Natural killer cell (primary cell): Measurements from ENCODE around the gene PRR20D. TPM values are rescaled to one million over a fixed set of nuclear protein-coding genes. Genes with fewer than 3 reads are reported as not detected.
"Not testable (repeated sequence)": the region's sequence is repeated elsewhere in the genome, so short reads cannot be mapped to it uniquely, and the experiment has no call there.

ENCODE experiments used
- ATAC-seq, 3 donors: fragments of 150-1000 bp in 2 of 3; fragments of 200-7000 bp in 1 of 3; cut with Tn5 transposase; 1 replicate in 1 of 3; 2 replicates in 2 of 3; pipeline ENCODE4 v1.10.0; 2021; ENCODE audit warnings: mild to moderate bottlenecking in 2 of 3, moderate library complexity in 2 of 3
- DNase-seq, 2 donors: peaks; one replicate each; pipeline versions ENCODE4 v3.0.0 to v3.0.0-alpha.2; 2013 to 2021; ENCODE audit warnings: mixed read lengths in 1 of 2
- H3K27ac ChIP-seq: one replicate; pipeline ENCODE4 v1.5.1; 2013; ENCODE audit warnings: mild to moderate bottlenecking, low read length
- H3K27me3 ChIP-seq: one replicate; pipeline ENCODE4 v1.6.1; 2013; ENCODE audit warnings: low read length; ENCODE audit not compliant: control insufficient read depth, insufficient read depth
- H3K36me3 ChIP-seq: one replicate; pipeline ENCODE4 v1.6.1; 2013; ENCODE audit warnings: low read length; ENCODE audit not compliant: control insufficient read depth, insufficient read depth
- H3K4me1 ChIP-seq: one replicate; pipeline ENCODE4 v1.6.1; 2013; ENCODE audit warnings: low read length; ENCODE audit not compliant: control insufficient read depth, insufficient read depth
- H3K4me3 ChIP-seq: one replicate; pipeline ENCODE4 v1.5.1; 2013; ENCODE audit warnings: low read length
- H3K9me3 ChIP-seq: one replicate; pipeline ENCODE4 v1.6.1; 2013; ENCODE audit warnings: low read length; ENCODE audit not compliant: control insufficient read depth, insufficient read depth
- H3K27ac Mint-ChIP-seq, 2 donors: one replicate each; pipeline ENCODE4 v1.8.0; 2022; ENCODE audit warnings: mild to moderate bottlenecking in 2 of 2, mixed read lengths in 2 of 2, moderate library complexity in 1 of 2
- H3K27me3 Mint-ChIP-seq, 2 donors: one replicate each; pipeline ENCODE4 v1.8.0; 2022; ENCODE audit warnings: low read depth in 2 of 2, mixed read lengths in 2 of 2
- H3K36me3 Mint-ChIP-seq: one replicate; pipeline ENCODE4 v1.8.0; 2022; ENCODE audit warnings: mixed read lengths
- H3K4me1 Mint-ChIP-seq, 2 donors: one replicate each; pipeline ENCODE4 v1.8.0; 2022; ENCODE audit warnings: mixed read lengths in 2 of 2
- H3K4me3 Mint-ChIP-seq: one replicate; pipeline ENCODE4 v1.8.0; 2022; ENCODE audit warnings: mild to moderate bottlenecking, moderate library complexity, mixed read lengths
- H3K9me3 Mint-ChIP-seq, 2 donors: one replicate each; pipeline ENCODE4 v1.8.0; 2022; ENCODE audit warnings: mixed read lengths in 2 of 2
- CTCF ChIP-seq: fragments of 200-600 bp; IDR thresholded peaks from one replicate; pipeline ENCODE4 v1.8.0; 2022; ENCODE audit warnings: antibody characterized with exemption
- WGBS: methylation state at CpG from one replicate; pipeline ENCODE4 v1.1.7; 2013; ENCODE audit warnings: missing lambda C conversion rate; ENCODE audit not compliant: insufficient coverage; 5-methylcytosine and 5-hydroxymethylcytosine counted together
- intact Hi-C: fragments of 100-400 bp; cut with micrococcal nuclease; formaldehyde crosslinking; loops from one replicate; pipeline ENCODE4 v1.14.2; 2022
- total RNA-seq, 4 donors: library from RNA; stranded (reverse); fragments of 120-200 nt in 1 of 4; gene quantifications; one replicate each; pipeline versions ENCODE4 v1.2.3 to v1.2.4, GENCODE V29; 2013 to 2022

Gene PRR20D
- total RNA-seq, 3 donors from 2014 or later (not counting 1 experiment from before 2014, with no cell fraction given), result not detected

DNA sequence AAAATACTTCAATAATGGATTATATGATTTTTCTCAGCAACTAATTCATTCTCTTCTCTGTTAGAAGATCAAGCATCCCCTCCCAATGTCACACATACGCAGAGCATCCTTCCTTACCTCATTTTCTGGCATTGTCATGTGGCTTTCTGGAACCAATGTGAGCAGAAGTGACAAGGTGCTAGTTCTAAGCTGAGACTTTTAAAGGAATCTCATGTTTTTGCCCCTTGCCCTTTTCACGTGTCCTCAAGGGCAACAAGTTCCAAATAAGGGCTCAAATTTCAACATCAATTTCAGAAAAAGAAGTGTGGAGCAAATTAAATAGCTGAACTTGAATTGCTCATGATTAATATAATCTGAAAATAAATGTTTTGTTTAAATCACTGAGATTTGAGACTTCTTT is 24.3 kb upstream of the PRR20D start:
- ATAC-seq, result no peak
- Histone ChIP-seq H3K4me1 (no peaks in the 10 kb centered on the region), H3K27ac (no peak overlapping the region), H3K27me3 (no peaks in the 10 kb centered on the region), H3K9me3 (no peaks in the 10 kb centered on the region), H3K36me3 (no peaks in the 10 kb centered on the region), H3K4me3 (no peak overlapping the region)
- TF ChIP-seq CTCF, result no peak
- Mint-ChIP-seq H3K4me1 (no peaks in the 10 kb centered on the region), H3K36me3 (no peaks in the 10 kb centered on the region), H3K27ac (no peak overlapping the region), H3K4me3 (no peak overlapping the region), H3K27me3 (no peaks in the 10 kb centered on the region), H3K9me3 (peaks cover 9 to 17% of the 10 kb centered on the region in 2 donors)
- WGBS, result 87% methylated on average over 2 of the region's 2 CpGs
- intact Hi-C loops, result no loop called here
- DNase-seq, result no peak

- intact Hi-C loops, result no loop called here
- WGBS, result 94% methylated on average over 2 of the region's 4 CpGs
- H3K9me3 ChIP-seq, result no peaks in the 10 kb centered on the region
- Mint-ChIP-seq H3K4me1 (no peaks in the 10 kb centered on the region), H3K27me3 (no peaks in the 10 kb centered on the region), H3K4me3 (no peak overlapping the region), H3K27ac (no peak overlapping the region), H3K36me3 (no peaks in the 10 kb centered on the region), H3K9me3 (peaks cover 9 to 12% of the 10 kb centered on the region in 2 donors)
- no peak overlapping the region for H3K4me3 ChIP-seq
- H3K36me3 ChIP-seq, result no peaks in the 10 kb centered on the region
- no peak for TF ChIP-seq CTCF
- H3K27ac ChIP-seq, result no peak overlapping the region
- H3K4me1 ChIP-seq, result no peaks in the 10 kb centered on the region
- no peaks in the 10 kb centered on the region for H3K27me3 ChIP-seq
- DNase-seq (no peak), ATAC-seq (no peak)
Observed at GRCh38 chr13:57137585-57137984, 22.8 kb upstream of the PRR20D start.

DNA sequence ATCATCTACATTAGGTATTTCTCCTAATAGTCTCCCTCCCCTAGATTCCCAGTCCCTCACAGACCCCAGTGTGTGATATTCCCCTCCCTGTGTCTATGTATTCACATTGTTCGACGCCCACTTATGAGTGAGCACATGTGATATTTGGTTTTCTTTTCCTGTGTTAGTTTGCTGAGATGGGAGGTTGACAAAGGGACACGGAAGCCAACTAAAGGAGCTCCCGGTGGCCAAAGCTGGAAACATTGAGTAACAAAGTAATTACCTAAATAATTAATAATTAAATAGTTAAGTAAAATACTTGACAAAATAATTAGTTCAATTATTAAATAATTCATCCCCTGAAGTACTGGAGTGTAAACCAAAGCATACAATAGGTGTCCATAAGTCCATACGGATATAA is 21.4 kb upstream of the PRR20D start:
- H3K36me3 ChIP-seq, result no peaks in the 10 kb centered on the region
- ATAC-seq (no peak), DNase-seq (no peak)
- H3K27ac Mint-ChIP-seq, result no peak overlapping the region
- no peaks in the 10 kb centered on the region for H3K27me3 Mint-ChIP-seq
- no peak for TF ChIP-seq CTCF
- WGBS, result 94% methylated on average over 2 of the region's 5 CpGs
- no peaks in the 10 kb centered on the region for H3K36me3 Mint-ChIP-seq
- H3K4me3 Mint-ChIP-seq, result no peak overlapping the region
- intact Hi-C loops, result no loop called here
- H3K27me3 ChIP-seq, result no peaks in the 10 kb centered on the region
- H3K4me1 Mint-ChIP-seq, result no peaks in the 10 kb centered on the region
- no peaks in the 10 kb centered on the region for H3K9me3 ChIP-seq
- no peak overlapping the region for H3K4me3 ChIP-seq
- peaks cover 5 to 9% of the 10 kb centered on the region in 2 donors for H3K9me3 Mint-ChIP-seq
- no peak overlapping the region for H3K27ac ChIP-seq
- no peaks in the 10 kb centered on the region for H3K4me1 ChIP-seq

- H3K27ac Mint-ChIP-seq, H3K27me3 Mint-ChIP-seq, H3K9me3 Mint-ChIP-seq, H3K27me3 ChIP-seq, H3K4me1 Mint-ChIP-seq, ATAC-seq, H3K27ac ChIP-seq, intact Hi-C loops, H3K4me1 ChIP-seq, H3K36me3 ChIP-seq, H3K36me3 Mint-ChIP-seq, DNase-seq, H3K4me3 ChIP-seq, H3K4me3 Mint-ChIP-seq, H3K9me3 ChIP-seq: not testable (repeated sequence)
- WGBS, result no CpG with 5 or more reads among the region's 18 CpGs
Observed at GRCh38 chr13:57139781-57140180, 20.7 kb upstream of the PRR20D start.

GRCh38 chr13:57140235-57140968 is 20.0 kb upstream of the PRR20D start, which contains the start of gene PRR20A:
Gene PRR20A, plus strand, starts transcription at chr13:57140918. Its CDS starts 387 bp downstream, at chr13:57141305.
- H3K27ac Mint-ChIP-seq, H3K27ac ChIP-seq, intact Hi-C loops, H3K9me3 Mint-ChIP-seq, H3K27me3 ChIP-seq, H3K4me3 Mint-ChIP-seq, ATAC-seq, H3K4me3 ChIP-seq, H3K36me3 ChIP-seq, H3K4me1 Mint-ChIP-seq, H3K27me3 Mint-ChIP-seq, H3K36me3 Mint-ChIP-seq, DNase-seq, H3K9me3 ChIP-seq, H3K4me1 ChIP-seq: not testable (repeated sequence)
- WGBS, result 92% methylated on average over 11 of the region's 34 CpGs

GRCh38 chr13:57147188-57147587 is 13.2 kb upstream of the PRR20D start, which contains the start of gene PRR20B:
Gene PRR20B, plus strand, starts transcription at chr13:57147488. Its CDS starts 387 bp downstream, at chr13:57147875.
- H3K27ac Mint-ChIP-seq, H3K4me1 ChIP-seq, intact Hi-C loops, H3K27me3 Mint-ChIP-seq, H3K27ac ChIP-seq, H3K4me3 ChIP-seq, H3K36me3 ChIP-seq, ATAC-seq, H3K36me3 Mint-ChIP-seq, DNase-seq, H3K4me3 Mint-ChIP-seq, H3K27me3 ChIP-seq, H3K4me1 Mint-ChIP-seq, H3K9me3 Mint-ChIP-seq, H3K9me3 ChIP-seq: not testable (repeated sequence)
- no CpG with 5 or more reads among the region's 22 CpGs for WGBS
